GM13976 (cell line): Measurements from ENCODE around the gene FOXD3.

Experiments used
- DNase-seq: peaks from one replicate; pipeline ENCODE4 v3.0.0; 2012; ENCODE audit warnings: low spot score
- in situ Hi-C: fragments of 300-500 bp; cut with MboI; formaldehyde crosslinking; loops from one replicate; pipeline ENCODE4 v1.12.0; 2022; ENCODE audit warnings: low sequenced_read_pairs, mixed read lengths, inconsistent platforms; ENCODE audit not compliant: unreplicated experiment
- TF ChIP-seq, protein P1 (sequence below): IDR thresholded peaks from 2 replicates; pipeline ENCODE4 v1.5.1; 2012; ENCODE audit warnings: borderline replicate concordance, mild to moderate bottlenecking; ENCODE audit not compliant: insufficient read depth; ENCODE audit errors: extremely low read depth, missing control alignments, control extremely low read depth

The FOXD3 gene

DNA sequence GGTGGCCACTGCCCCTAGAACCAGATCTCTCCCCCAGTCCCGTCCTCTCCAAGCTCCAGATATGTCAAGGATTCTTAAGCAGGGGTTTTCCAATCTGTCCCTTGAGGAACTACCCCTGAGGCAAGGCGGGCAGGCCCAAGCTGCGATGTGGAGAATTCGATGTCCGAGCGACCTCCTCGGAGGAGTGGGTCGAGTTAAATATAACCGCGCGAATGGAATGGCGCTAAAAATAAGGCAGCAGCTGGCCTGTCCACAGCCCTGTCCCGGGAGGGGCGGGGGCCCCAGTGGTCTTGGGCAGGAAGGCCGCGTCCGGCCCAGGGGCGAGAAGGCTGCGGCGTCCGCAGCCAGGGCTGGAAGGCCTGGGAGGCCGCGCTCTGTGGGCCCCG lies 5.8 kb upstream of the FOXD3 start:
- in situ Hi-C loops = no loop called here
- TF ChIP-seq, protein P1, sequence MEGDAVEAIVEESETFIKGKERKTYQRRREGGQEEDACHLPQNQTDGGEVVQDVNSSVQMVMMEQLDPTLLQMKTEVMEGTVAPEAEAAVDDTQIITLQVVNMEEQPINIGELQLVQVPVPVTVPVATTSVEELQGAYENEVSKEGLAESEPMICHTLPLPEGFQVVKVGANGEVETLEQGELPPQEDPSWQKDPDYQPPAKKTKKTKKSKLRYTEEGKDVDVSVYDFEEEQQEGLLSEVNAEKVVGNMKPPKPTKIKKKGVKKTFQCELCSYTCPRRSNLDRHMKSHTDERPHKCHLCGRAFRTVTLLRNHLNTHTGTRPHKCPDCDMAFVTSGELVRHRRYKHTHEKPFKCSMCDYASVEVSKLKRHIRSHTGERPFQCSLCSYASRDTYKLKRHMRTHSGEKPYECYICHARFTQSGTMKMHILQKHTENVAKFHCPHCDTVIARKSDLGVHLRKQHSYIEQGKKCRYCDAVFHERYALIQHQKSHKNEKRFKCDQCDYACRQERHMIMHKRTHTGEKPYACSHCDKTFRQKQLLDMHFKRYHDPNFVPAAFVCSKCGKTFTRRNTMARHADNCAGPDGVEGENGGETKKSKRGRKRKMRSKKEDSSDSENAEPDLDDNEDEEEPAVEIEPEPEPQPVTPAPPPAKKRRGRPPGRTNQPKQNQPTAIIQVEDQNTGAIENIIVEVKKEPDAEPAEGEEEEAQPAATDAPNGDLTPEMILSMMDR = no peak
- DNase-seq = no peak

DNA sequence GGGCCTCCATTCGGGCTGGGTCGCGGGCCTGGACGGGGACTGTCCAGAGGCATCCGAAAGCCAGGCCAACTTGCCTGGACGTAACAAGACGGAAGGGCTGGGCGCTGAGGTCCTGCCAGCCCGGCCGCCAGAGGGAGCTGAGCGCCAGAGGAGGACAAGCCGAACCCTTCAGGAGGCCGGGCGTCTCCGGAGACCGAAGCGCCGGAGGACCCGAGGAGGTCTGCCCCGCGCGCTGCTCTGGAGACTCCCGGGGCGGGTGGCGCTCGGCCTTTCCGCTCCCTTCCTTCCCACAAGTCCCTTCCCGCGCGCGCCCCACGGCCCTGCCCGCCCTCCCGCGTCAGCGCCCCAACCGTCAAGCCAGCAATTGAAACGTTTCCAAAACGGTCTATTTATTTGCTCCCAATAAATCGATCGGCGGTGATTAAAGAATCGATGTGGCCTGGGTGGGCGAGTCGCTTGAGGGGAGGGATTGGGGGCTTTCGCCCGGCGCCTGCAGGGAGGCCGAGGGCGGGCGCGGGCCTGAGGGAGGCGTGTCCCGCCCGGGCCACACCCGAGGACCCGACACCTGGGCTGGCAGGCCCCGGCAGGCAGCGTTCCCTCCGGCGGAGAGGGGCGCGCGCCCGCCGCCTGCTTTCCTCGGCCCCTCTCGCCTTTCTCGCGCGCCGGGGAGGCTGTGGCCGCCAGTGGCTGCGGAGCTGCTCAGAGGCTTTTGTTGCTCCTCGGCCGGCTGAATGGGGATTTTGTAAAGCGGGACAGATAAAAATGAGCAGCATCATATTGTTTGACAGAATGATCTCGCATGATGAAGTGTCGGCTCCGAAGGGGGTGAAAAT lies 5.2 kb upstream of the FOXD3 start:
- TF ChIP-seq, protein P1 = peak; percentile 92
- peak; percentile 88 for DNase-seq
- in situ Hi-C loops = no loop called here

DNA sequence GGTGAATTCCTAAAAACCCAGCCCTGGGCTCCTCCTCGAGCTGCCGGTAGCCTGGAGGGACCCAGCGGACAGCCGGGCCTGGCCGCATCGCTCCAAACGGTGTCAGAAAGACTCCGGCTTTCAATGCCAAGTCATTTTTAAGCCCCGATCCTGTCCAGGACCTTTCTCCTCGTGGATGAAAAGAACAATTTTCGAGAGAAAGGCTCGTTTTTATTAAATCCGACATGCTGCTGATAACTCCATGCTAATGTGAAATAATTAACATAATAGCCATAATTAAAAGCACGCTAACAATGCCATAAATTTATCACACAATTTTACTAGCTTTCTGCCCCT lies 4.6 kb upstream of the FOXD3 start:
- no peak for DNase-seq
- in situ Hi-C loops = no loop called here
- TF ChIP-seq, protein P1 = no peak

DNA sequence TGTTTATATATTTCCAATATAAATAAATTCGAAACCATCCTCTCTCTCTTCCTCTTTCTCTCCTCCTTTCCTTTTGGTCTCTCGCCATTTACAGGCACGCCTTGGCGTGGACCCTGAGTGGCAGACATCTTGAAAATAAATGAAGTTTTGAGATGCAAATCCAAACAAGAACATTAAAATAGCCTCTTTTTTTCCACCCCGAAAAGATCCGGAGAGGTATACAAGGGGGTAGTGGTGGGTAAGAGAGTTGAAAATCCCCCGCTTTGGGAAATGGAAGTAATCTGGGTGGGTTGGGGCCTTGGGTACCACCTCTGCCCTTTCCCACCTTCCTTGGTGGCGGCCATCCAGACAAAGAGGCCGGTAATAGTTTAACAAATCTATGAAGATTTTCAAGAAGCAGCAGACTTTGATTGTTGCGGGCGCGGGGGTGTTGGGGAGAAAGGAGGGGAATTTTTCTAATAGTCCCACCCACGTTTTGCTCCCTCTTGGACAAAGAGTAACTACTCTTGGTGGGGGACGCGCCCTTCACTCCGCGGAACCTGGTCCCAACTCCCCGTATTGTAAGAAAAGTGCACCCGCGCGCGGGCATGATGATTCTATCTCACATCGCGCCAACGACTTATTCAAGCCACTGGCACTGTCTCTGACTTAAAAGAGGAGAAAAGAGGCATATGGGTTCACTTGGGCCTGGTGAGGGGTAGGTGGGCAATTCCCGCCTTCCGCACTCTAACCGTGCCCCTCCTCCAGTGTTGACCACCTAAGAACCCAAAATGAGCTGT lies 4.0 kb upstream of the FOXD3 start:
- in situ Hi-C loops = no loop called here
- no peak for DNase-seq
- TF ChIP-seq, protein P1 = no peak

DNA sequence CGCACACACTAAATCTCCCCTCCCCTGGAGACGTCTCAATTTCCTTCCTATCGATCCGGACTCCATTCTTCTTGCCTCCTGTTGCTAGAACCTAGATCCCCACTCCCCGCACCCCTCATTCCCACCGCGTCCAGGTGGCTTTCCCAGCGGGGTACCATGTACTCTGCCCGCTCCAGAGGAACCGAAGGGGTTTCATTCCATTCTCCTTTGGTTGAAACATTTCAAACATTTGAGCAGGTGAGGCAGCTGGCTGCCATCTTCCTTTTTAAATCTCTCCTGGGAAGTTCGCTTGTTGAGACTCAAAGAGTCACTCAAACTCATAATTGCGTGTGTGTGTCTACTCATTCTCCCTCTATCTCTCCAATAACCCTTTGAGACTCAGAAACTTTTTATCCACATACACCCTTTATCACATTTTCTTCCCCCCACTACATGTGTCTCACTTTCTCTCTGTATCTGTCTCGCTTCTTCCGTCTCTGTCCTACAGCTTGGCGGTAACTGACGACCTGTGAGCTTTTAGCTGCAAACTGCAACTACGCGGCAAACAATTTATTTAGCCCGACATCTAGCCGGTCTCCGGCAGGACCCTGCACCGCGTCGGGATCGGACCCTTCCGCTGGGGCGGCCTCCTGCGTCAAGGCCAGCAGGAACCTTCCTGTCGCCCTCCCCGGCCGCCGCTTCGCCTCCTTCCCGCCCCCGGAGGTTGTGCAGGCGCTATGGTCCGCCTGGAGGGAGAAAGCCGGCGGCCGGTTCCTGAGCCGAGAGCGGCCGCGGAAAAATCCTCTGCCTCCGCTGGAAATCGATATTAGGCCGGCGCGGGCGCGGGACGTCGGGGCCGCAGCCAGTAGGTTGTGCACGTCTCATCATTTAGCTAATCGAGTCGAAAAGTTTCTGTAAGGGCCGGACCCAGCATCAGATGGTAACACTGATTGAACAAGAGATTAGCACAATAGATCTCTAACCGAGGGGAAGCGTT lies 3.0 kb upstream of the FOXD3 start:
- TF ChIP-seq, protein P1 = no peak
- in situ Hi-C loops = no loop called here
- DNase-seq = peak; percentile 31
